Sigmoid colon (tissue), 7 donors: ENCODE measurements around the gene RIPOR3. TPM values are rescaled to one million over a fixed set of nuclear protein-coding genes. Genes with fewer than 3 reads are reported as not detected.
"Not testable (repeated sequence)": the region's sequence is repeated elsewhere in the genome, so short reads cannot be mapped to it uniquely, and the experiment has no call there.

Source experiments
- DNase-seq: peaks from one replicate; pipeline ENCODE4 v3.0.0-alpha.2; 2019
- H3K27ac ChIP-seq, 4 donors: fragments of 200-600 bp; sonication (generic); one replicate each; pipeline ENCODE4 v1.5.1; 2016 to 2019; ENCODE audit warnings: mild to moderate bottlenecking in 1 of 4
- H3K27me3 ChIP-seq, 3 donors: fragments of 200-600 bp; sonication (generic); one replicate each; pipeline ENCODE4 v1.5.1; 2019; ENCODE audit warnings: mild to moderate bottlenecking in 1 of 3
- H3K36me3 ChIP-seq, 4 donors: fragments of 200-600 bp; sonication (generic); one replicate each; pipeline ENCODE4 v1.5.1; 2016 to 2019
- H3K4me1 ChIP-seq, 4 donors: fragments of 200-600 bp; sonication (generic); one replicate each; pipeline ENCODE4 v1.5.1; 2017 to 2019
- H3K4me3 ChIP-seq, 4 donors: fragments of 200-600 bp; sonication (generic); one replicate each; pipeline ENCODE4 v1.5.1; 2017 to 2019; ENCODE audit warnings: mild to moderate bottlenecking in 2 of 4, moderate library complexity in 1 of 4
- H3K9me3 ChIP-seq, 4 donors: fragments of 200-600 bp in 3 of 4; sonication (generic) in 3 of 4; one replicate each; pipeline versions ENCODE4 v1.5.1 to v1.6.1; 2013 to 2019
- CTCF ChIP-seq, 4 experiments: fragments of 450-650 bp in 3 of 4; fragments of 200-600 bp in 1 of 4; IDR thresholded peaks; one replicate each; pipeline ENCODE4 v1.5.1; 2016 to 2019; ENCODE audit warnings: antibody characterized with exemption in 4 of 4, mild to moderate bottlenecking in 3 of 4, moderate library complexity in 2 of 4
- EP300 ChIP-seq, 4 donors: sonication (generic); formaldehyde crosslinking; IDR thresholded peaks; one replicate each; pipeline ENCODE4 v1.6.1; 2017; ENCODE audit warnings: antibody characterized with exemption in 4 of 4
- POLR2A ChIP-seq, 2 donors: fragments of 450-650 bp; IDR thresholded peaks; one replicate each; pipeline ENCODE4 v1.6.1; 2016; ENCODE audit warnings: antibody characterized with exemption in 2 of 2, mild to moderate bottlenecking in 2 of 2, moderate library complexity in 2 of 2
- POLR2AphosphoS5 ChIP-seq, 4 donors: sonication (generic); formaldehyde crosslinking; IDR thresholded peaks; one replicate each; pipeline ENCODE4 v1.6.1; 2017; ENCODE audit warnings: antibody characterized with exemption in 4 of 4
- WGBS, 2 donors: extraction: QIAGEN DNeasy Blood & Tissue Kit; methylation state at CpG; one replicate each; pipeline ENCODE4 v1.1.7; 2013; 5-methylcytosine and 5-hydroxymethylcytosine counted together
- intact Hi-C: fragments of 100-400 bp; cut with DNase I; formaldehyde crosslinking; loops from one replicate; pipeline ENCODE4 v1.15.1; 2023
- polyA plus RNA-seq, 3 donors: library from polyadenylated mRNA; stranded (reverse); fragments of 200-250 nt; gene quantifications; one replicate each; pipeline ENCODE4 v1.2.3, GENCODE V29; 2013
- total RNA-seq, 4 donors: library from RNA; depleted of rRNA; stranded (reverse); fragments of >200 nt; gene quantifications; one replicate each; pipeline ENCODE4 v1.1.0, GENCODE V29; 2016
- donor health status: healthy with polysubstance abuse.
- donor health status: Bipolar disorder and iron deficiency.
- donor health status: healthy.

Gene RIPOR3
- total and polyA plus RNA-seq, 7 donors: 0.92 to 28.0 (median 9.4) TPM

GRCh38 chr20:50604451-50604850, 86.9 kb downstream of the RIPOR3 start:
- Histone ChIP-seq H3K4me3 (no peak overlapping the region), H3K36me3 (peaks cover 0 to 11% (median 0%) of the 10 kb centered on the region in 4 donors), H3K4me1 (no peaks in the 10 kb centered on the region), H3K9me3 (no peaks in the 10 kb centered on the region), H3K27ac (no peak overlapping the region), H3K27me3 (peaks cover 0 to 4% (median 0%) of the 10 kb centered on the region in 3 donors)
- TF ChIP-seq CTCF (IDR thresholded peaks at IDR 0.05) (no peak), POLR2AphosphoS5 (IDR thresholded peaks at IDR 0.05) (no peak), POLR2A (IDR thresholded peaks at IDR 0.05) (no peak), EP300 (IDR thresholded peaks at IDR 0.05) (no peak)
- intact Hi-C loops: no loop called here
- 92 to 93% methylated on average over 12 of the region's 12 CpGs for WGBS, 2 donors
- DNase-seq: no peak

GRCh38 chr20:50602432-50603088, 88.8 kb downstream of the RIPOR3 start:
- no peak overlapping the region for H3K27ac ChIP-seq
- no peak for TF ChIP-seq EP300 (IDR thresholded peaks at IDR 0.05)
- TF ChIP-seq POLR2A (IDR thresholded peaks at IDR 0.05): no peak
- no peak for TF ChIP-seq POLR2AphosphoS5 (IDR thresholded peaks at IDR 0.05)
- TF ChIP-seq CTCF (IDR thresholded peaks at IDR 0.05): no peak
- intact Hi-C loops: no loop called here
- H3K9me3 ChIP-seq: no peaks in the 10 kb centered on the region
- peaks cover 0 to 13% (median 3%) of the 10 kb centered on the region in 3 donors for H3K27me3 ChIP-seq
- H3K4me1 ChIP-seq: no peaks in the 10 kb centered on the region
- DNase-seq: no peak
- 90 to 91% methylated on average over 15 of the region's 15 CpGs for WGBS, 2 donors
- H3K36me3 ChIP-seq: peaks cover 0 to 7% (median 0%) of the 10 kb centered on the region in 4 donors
- no peak overlapping the region for H3K4me3 ChIP-seq

- TF ChIP-seq POLR2AphosphoS5 (IDR thresholded peaks at IDR 0.05) (no peak), POLR2A (IDR thresholded peaks at IDR 0.05) (no peak), CTCF (IDR thresholded peaks at IDR 0.05) (no peak), EP300 (IDR thresholded peaks at IDR 0.05) (no peak)
- Histone ChIP-seq H3K36me3 (peaks cover 0 to 7% (median 0%) of the 10 kb centered on the region in 4 donors), H3K4me3 (no peak overlapping the region), H3K9me3 (no peaks in the 10 kb centered on the region), H3K27ac (no peak overlapping the region), H3K27me3 (peaks cover 0 to 21% (median 8%) of the 10 kb centered on the region in 3 donors), H3K4me1 (no peaks in the 10 kb centered on the region)
- 48 to 76% methylated on average over 33 of the region's 33 CpGs for WGBS, 2 donors
- intact Hi-C loops: no loop called here
- no peak for DNase-seq
Observed at GRCh38 chr20:50601511-50602431, 89.6 kb downstream of the RIPOR3 start.

GRCh38 chr20:50600281-50600895, 91.0 kb downstream of the RIPOR3 start:
- 65 to 78% methylated on average over 12 of the region's 12 CpGs for WGBS, 2 donors
- Histone ChIP-seq H3K9me3 (no peaks in the 10 kb centered on the region), H3K36me3 (peaks cover 0 to 7% (median 0%) of the 10 kb centered on the region in 4 donors), H3K4me1 (peaks cover 0 to 6% (median 0%) of the 10 kb centered on the region in 4 donors), H3K27ac (no peak overlapping the region), H3K4me3 (no peak overlapping the region), H3K27me3 (peaks cover 0 to 32% (median 8%) of the 10 kb centered on the region in 3 donors)
- TF ChIP-seq EP300 (IDR thresholded peaks at IDR 0.05) (no peak), POLR2AphosphoS5 (IDR thresholded peaks at IDR 0.05) (no peak), CTCF (IDR thresholded peaks at IDR 0.05) (no peak), POLR2A (IDR thresholded peaks at IDR 0.05) (no peak)
- DNase-seq: no peak
- intact Hi-C loops: no loop called here

GRCh38 chr20:50598768-50599167, 92.6 kb downstream of the RIPOR3 start:
- H3K4me1 ChIP-seq, H3K4me3 ChIP-seq, intact Hi-C loops, H3K27ac ChIP-seq, DNase-seq, H3K36me3 ChIP-seq, H3K9me3 ChIP-seq: not testable (repeated sequence)
- 94 to 97% methylated on average over 5 of the region's 5 CpGs for WGBS, 2 donors
- peaks cover 0 to 34% (median 8%) of the 10 kb centered on the region in 3 donors for H3K27me3 ChIP-seq
